Activated B cell treated with CpG ODN at 0.5 μM for 24 hours (primary cell): Measurements from ENCODE around the gene C19orf18. TPM values are rescaled to one million over a fixed set of nuclear protein-coding genes. Genes with fewer than 3 reads are reported as not detected.
A peak's percentile ranks its signal among the peaks of the same experiment; 100 is the strongest.
"Not testable (repeated sequence)": the region's sequence is repeated elsewhere in the genome, so short reads cannot be mapped to it uniquely, and the experiment has no call there.

Experiments used
- ATAC-seq: fragments of 200-7000 bp; cut with Tn5 transposase; one replicate; pipeline ENCODE4 v1.10.0; 2021; ENCODE audit warnings: low read depth, mild to moderate bottlenecking, moderate library complexity
- CTCF ChIA-PET: fragments of 350-600 bp; sonication (Branson Sonifier 250); formaldehyde crosslinking; loops from one replicate; lab custom pipeline; 2021; ENCODE audit warnings: antibody characterized with exemption; lab: Charles Lee
- POLR2A ChIA-PET: fragments of 350-600 bp; sonication (Branson Sonifier 250); formaldehyde crosslinking; loops from one replicate; lab custom pipeline; 2021; ENCODE audit warnings: antibody characterized with exemption; lab: Charles Lee
- DNase-seq: peaks from one replicate; pipeline ENCODE4 v3.0.0; 2022
- H3K27ac Mint-ChIP-seq: one replicate; pipeline ENCODE4 v1.8.0; 2020; ENCODE audit warnings: mixed read lengths
- H3K27me3 Mint-ChIP-seq: one replicate; pipeline ENCODE4 v1.8.0; 2021; ENCODE audit warnings: mixed read lengths
- H3K36me3 Mint-ChIP-seq: one replicate; pipeline ENCODE4 v1.8.0; 2021; ENCODE audit warnings: low read depth, mixed read lengths
- H3K4me1 Mint-ChIP-seq: one replicate; pipeline ENCODE4 v1.8.0; 2021; ENCODE audit warnings: mixed read lengths
- H3K4me3 Mint-ChIP-seq: one replicate; pipeline ENCODE4 v1.8.0; 2020; ENCODE audit warnings: mild to moderate bottlenecking, mixed read lengths
- H3K9me3 Mint-ChIP-seq: one replicate; pipeline ENCODE4 v1.8.0; 2020; ENCODE audit warnings: mixed read lengths
- CTCF ChIP-seq: fragments of 200-600 bp; IDR thresholded peaks from one replicate; pipeline ENCODE4 v1.8.0; 2022; ENCODE audit warnings: antibody characterized with exemption, mild to moderate bottlenecking
- intact Hi-C: fragments of 100-400 bp; cut with micrococcal nuclease; formaldehyde crosslinking; loops from one replicate; pipeline ENCODE4 v1.15.1; 2024
- total RNA-seq: library from RNA; stranded (reverse); gene quantifications from 2 replicates; pipeline ENCODE4 v1.2.3, GENCODE V29; 2022

The C19orf18 gene
- total RNA-seq, 1 donor from 2014 or later = 1.1 TPM

- POLR2A ChIA-PET = no interaction called here
- Mint-ChIP-seq H3K9me3 (peaks cover 45% of the 10 kb centered on the region), H3K4me1 (peaks cover 21% of the 10 kb centered on the region), H3K27me3 (no peaks in the 10 kb centered on the region), H3K36me3 (peaks cover 72% of the 10 kb centered on the region), H3K4me3 (no peak overlapping the region), H3K27ac (no peak overlapping the region)
- intact Hi-C loops = no loop called here
- ATAC-seq (no peak), DNase-seq (no peak)
- CTCF ChIA-PET = no interaction called here
- TF ChIP-seq CTCF = no peak
Measured at GRCh38 chr19:57941593-57941992, 32.7 kb downstream of the C19orf18 start.

GRCh38 chr19:57935731-57936130 is 38.6 kb downstream of the C19orf18 start:
- peaks cover 58% of the 10 kb centered on the region for H3K36me3 Mint-ChIP-seq
- no peak for TF ChIP-seq CTCF
- H3K4me3 Mint-ChIP-seq = no peak overlapping the region
- H3K27ac Mint-ChIP-seq = no peak overlapping the region
- H3K27me3 Mint-ChIP-seq = no peaks in the 10 kb centered on the region
- ChIA-PET POLR2A (interaction anchor here (0.6 to 1.4 kb wide), 12 partner anchors 9 to 1813 kb away, joined by 3 to 12 read pairs (median 4); partner anchors contain the start of genes ZNF154, ZNF274, ZNF417 and ZNF606), CTCF (no interaction called here)
- no peak for ATAC-seq
- peaks cover 16% of the 10 kb centered on the region for H3K4me1 Mint-ChIP-seq
- no peak for DNase-seq
- intact Hi-C loops = loop anchor here (1.0 kb wide), 3 partner anchors 12 to 321 kb away; partner anchors contain the start of genes ZNF134, ZNF256 and ZNF814
- peaks cover 22% of the 10 kb centered on the region for H3K9me3 Mint-ChIP-seq

- intact Hi-C loops = loop anchor here (1.0 kb wide), 3 partner anchors 12 to 321 kb away; partner anchors contain the start of genes ZNF134, ZNF256 and ZNF814
- Mint-ChIP-seq H3K4me1 (peaks cover 16% of the 10 kb centered on the region), H3K27ac (peak within 1 kb of the TSS; percentile 86), H3K27me3 (no peaks in the 10 kb centered on the region), H3K36me3 (peaks cover 61% of the 10 kb centered on the region), H3K9me3 (peaks cover 25% of the 10 kb centered on the region), H3K4me3 (peak within 1 kb of the TSS; percentile 96)
- CTCF ChIA-PET = no interaction called here
- ATAC-seq (peak; percentile 99), DNase-seq (peak; percentile 40)
- no peak for TF ChIP-seq CTCF
- POLR2A ChIA-PET = interaction anchor here (0.6 to 1.4 kb wide), 11 partner anchors 9 to 1812 kb away, joined by 3 to 12 read pairs (median 5); partner anchors contain the start of genes ZNF154, ZNF274, ZNF417 and ZNF606
Measured at GRCh38 chr19:57934820-57935665, 39.3 kb downstream of the C19orf18 start, which contains the start of gene ZNF418. Gene ZNF418, minus strand, starts transcription at chr19:57935402. Its CDS starts 1,580 bp downstream, at chr19:57933822.

GRCh38 chr19:57927587-57927986 is 46.7 kb downstream of the C19orf18 start:
- no peak for DNase-seq
- POLR2A ChIA-PET = no interaction called here
- peaks cover 41% of the 10 kb centered on the region for H3K9me3 Mint-ChIP-seq
- intact Hi-C loops = no loop called here
- no peak overlapping the region for H3K27ac Mint-ChIP-seq
- no peak overlapping the region for H3K4me3 Mint-ChIP-seq
- no peak for TF ChIP-seq CTCF
- H3K27me3 Mint-ChIP-seq = no peaks in the 10 kb centered on the region
- CTCF ChIA-PET = no interaction called here
- H3K36me3 Mint-ChIP-seq = peaks cover 62% of the 10 kb centered on the region
- H3K4me1 Mint-ChIP-seq = no peaks in the 10 kb centered on the region
- no peak for ATAC-seq

- DNase-seq = peak; percentile 69
- CTCF ChIA-PET = interaction anchor here (1.3 kb wide), 1 partner anchor 279 kb away, joined by 3 read pairs; no protein-coding TSS in a partner anchor
- ATAC-seq = peak; percentile 97
- Mint-ChIP-seq H3K36me3 (peaks cover 46% of the 10 kb centered on the region), H3K27ac (peak within 1 kb of the TSS; percentile 92), H3K4me3 (peak within 1 kb of the TSS; percentile 94), H3K4me1 (peaks cover 34% of the 10 kb centered on the region)
- POLR2A ChIA-PET = interaction anchor here (0.6 to 2.3 kb wide), 17 partner anchors 10 to 656 kb away, joined by 3 to 14 read pairs (median 4); partner anchors contain the start of genes ZNF154, ZNF274, ZNF329 and ZNF418
- not testable (repeated sequence) for H3K27me3 Mint-ChIP-seq, H3K9me3 Mint-ChIP-seq
- intact Hi-C loops = loop anchor here (1.0 kb wide), 5 partner anchors 28 to 170 kb away; partner anchors contain the start of genes ZNF256, ZNF606 and ZNF776
Measured at GRCh38 chr19:57916168-57916995, 58.0 kb downstream of the C19orf18 start, which contains the start of gene ZNF417. Gene ZNF417, minus strand, starts transcription at chr19:57916592. Its CDS starts 181 bp downstream, at chr19:57916411.
